Astrocyte of the cerebellum (primary cell): Measurements from ENCODE around the gene COA1.
"Not testable (repeated sequence)": the region's sequence is repeated elsewhere in the genome, so short reads cannot be mapped to it uniquely, and the experiment has no call there.

Experiments used
- DNase-seq: peaks from one replicate; pipeline ENCODE4 v3.0.0-alpha.2; 2011; ENCODE audit warnings: low read depth
- H3K4me3 ChIP-seq: 2 replicates; pipeline ENCODE4 v1.5.1; 2011; ENCODE audit warnings: mild to moderate bottlenecking, low read depth, low read length, moderate library complexity
- in situ Hi-C: cut with HindIII; loops from 2 replicates; pipeline ENCODE4 v1.10.0; 2017; ENCODE audit warnings: low sequenced_read_pairs
- TF ChIP-seq, protein P1 (sequence below): IDR thresholded peaks from 2 replicates; pipeline ENCODE4 v1.5.1; 2012; ENCODE audit warnings: low read length, low read depth, moderate library complexity, mild to moderate bottlenecking; ENCODE audit errors: missing control alignments

Gene COA1

DNA sequence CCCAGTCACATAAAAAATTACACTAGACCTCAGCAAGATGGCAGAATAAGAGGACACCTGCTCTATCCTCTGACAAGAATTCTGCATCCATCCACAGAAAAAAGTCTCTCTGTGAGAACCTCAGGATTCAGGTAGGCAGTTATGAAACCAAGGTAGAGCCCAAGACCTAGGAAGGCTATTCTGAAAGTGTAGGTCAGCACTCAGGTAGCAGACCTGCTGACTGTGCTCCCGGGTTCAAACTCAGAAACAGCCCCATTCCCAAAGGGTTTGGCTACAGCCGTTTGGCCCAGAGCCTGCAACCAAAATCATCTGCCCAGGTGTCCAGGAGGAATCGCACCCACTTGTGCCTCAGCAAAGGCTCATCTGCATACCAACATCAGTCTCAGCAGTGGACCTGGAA is 37.7 kb downstream of the COA1 start:
- in situ Hi-C loops, result no loop called here
- TF ChIP-seq, protein P1, sequence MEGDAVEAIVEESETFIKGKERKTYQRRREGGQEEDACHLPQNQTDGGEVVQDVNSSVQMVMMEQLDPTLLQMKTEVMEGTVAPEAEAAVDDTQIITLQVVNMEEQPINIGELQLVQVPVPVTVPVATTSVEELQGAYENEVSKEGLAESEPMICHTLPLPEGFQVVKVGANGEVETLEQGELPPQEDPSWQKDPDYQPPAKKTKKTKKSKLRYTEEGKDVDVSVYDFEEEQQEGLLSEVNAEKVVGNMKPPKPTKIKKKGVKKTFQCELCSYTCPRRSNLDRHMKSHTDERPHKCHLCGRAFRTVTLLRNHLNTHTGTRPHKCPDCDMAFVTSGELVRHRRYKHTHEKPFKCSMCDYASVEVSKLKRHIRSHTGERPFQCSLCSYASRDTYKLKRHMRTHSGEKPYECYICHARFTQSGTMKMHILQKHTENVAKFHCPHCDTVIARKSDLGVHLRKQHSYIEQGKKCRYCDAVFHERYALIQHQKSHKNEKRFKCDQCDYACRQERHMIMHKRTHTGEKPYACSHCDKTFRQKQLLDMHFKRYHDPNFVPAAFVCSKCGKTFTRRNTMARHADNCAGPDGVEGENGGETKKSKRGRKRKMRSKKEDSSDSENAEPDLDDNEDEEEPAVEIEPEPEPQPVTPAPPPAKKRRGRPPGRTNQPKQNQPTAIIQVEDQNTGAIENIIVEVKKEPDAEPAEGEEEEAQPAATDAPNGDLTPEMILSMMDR, result no peak
- DNase-seq, result no peak
- no peak overlapping the region for H3K4me3 ChIP-seq

DNA sequence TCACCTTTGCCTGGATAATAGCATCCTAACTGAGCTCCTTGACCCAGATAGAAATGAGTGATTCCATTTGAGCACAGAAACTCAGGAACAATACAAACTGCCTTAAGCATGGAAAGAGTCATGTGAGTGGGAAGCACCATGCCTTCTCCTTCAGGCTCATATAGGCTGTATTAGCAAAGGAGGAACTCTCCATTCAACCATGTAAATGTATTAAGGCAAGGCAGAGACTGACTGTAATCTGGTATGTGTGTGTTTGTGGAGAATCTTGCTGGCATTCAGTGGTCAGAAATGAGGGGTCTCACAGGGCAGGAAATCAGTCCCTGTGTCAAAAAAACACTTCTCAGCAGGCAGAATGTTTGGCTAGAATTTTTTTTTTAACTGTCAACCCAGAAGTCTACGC is 40.2 kb downstream of the COA1 start:
- no peak overlapping the region for H3K4me3 ChIP-seq
- TF ChIP-seq, protein P1, result no peak
- no peak for DNase-seq
- in situ Hi-C loops, result no loop called here

DNA sequence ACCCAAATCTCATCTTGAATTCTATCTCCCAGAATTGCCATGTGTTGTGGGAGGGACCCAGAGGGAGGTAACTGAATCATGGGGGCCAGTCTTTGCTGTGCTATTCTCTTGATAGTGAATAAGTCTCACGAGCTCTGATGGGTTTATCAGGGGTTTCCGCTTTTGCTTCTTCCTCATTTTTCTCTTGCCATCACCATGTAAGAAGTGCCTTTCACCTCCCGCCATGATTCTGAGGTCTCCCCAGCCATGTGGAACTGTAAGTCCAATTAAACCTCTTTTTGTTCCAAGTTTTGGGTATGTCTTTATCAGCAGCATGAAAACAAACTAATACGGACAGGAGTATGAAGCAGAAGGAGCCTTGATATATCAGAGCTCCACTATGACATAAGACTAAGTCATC is 41.5 kb downstream of the COA1 start:
- H3K4me3 ChIP-seq, in situ Hi-C loops, DNase-seq: not testable (repeated sequence)

DNA sequence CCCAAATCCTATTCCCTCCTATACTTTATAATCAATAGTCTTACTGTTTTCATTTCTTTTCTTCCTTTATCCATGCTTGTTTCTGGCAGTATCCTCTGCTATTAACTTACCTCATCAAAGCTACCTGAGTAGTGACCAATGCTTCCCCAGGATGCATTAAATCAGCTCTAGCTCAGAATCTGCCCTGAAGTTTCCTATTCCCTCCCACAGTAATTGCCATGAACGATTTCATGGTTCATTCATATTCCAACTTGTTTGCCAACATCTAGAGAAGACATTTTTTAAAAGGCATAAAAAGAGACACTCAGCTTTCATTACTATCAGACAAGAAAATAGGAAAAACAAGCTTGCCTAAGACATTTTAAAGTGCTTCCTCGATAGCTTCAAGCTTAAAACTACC is 42.3 kb downstream of the COA1 start:
- peak; percentile 53 for DNase-seq
- H3K4me3 ChIP-seq, result no peak overlapping the region
- in situ Hi-C loops, result no loop called here
- TF ChIP-seq, protein P1, result no peak

DNA sequence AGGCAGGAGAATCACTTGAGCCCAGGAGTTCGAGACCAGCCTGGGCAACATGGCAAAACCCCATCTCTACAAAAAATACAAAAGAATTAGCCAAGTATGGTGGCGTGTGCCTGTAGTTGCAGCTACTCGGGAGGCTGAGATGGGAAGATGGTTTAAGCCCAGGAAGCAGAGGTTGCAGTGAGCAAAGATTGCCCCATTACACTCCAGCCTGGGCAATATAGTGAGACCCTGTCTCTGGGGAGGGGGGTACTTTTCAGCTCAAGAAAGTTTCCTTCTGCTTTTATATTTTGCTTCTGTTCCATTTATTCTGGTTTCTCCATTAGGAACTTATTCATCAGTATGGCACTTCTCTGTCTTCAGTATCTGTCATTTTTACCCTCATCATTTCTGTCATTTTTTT is 48.6 kb downstream of the COA1 start:
- in situ Hi-C loops, result no loop called here
- H3K4me3 ChIP-seq, result no peak overlapping the region
- TF ChIP-seq, protein P1, result no peak
- no peak for DNase-seq

DNA sequence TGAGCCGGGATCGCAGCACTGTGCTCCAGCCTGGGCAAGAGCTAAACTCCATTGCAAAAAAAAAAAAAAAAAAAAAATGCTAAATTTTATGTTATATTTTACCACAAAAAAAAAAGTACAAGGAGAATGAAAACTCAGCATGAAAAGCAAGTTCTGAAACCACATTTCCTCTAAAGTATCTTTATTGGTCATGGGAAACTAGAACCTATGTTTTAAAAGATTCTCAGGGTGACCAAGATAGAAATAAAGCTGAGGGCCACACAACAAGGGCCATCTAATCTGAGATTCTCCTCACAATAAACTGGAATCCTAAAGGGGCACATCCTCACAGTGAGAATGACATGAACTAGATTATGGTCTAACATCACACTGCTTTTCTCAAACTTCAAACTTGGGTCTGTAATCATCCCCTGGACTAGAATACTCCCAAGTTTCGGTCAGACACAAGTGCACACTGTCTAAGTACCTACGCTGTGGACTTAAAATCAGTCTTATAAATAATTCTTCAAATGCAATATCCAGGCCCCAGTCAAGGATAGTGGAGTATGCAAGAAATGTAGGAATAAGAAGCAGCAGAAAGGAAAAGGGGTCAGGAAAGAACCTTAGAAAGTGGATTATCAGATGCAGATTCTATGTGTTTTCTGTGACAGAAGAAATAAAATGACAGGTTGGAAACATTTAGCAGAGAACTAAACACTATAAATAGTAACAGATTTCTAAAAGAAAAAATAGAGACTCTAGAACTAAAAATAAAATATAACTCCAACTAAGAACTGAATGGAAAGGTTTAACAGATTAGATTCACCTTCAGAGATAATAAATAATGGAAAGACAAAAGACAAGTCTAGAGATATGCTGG is 49.9 kb downstream of the COA1 start:
- no peak overlapping the region for H3K4me3 ChIP-seq
- no peak for DNase-seq
- TF ChIP-seq, protein P1, result no peak
- in situ Hi-C loops, result no loop called here

DNA sequence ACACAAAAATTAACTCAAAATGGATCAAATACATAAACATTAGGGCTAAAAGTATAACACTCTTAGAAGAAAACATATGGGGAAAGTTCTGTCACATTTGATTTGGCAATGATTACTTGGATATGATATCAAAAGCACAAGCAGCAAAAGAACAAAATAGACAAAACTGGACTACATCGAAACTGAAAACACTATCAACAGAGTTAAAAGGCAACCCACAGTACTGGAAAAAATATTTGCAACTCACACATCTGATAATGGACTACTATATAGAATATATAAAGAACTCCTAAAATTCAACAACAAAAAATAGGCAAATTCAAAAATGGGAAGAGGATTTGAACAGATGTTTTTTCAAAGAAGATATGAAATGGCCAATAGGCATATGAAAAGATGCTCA is 51.0 kb downstream of the COA1 start:
- H3K4me3 ChIP-seq, result no peak overlapping the region
- TF ChIP-seq, protein P1, result no peak
- no peak for DNase-seq
- in situ Hi-C loops, result no loop called here
